Myocyte (in vitro differentiated cells): ENCODE data around the gene MYMX. TPM values are rescaled to one million over a fixed set of nuclear protein-coding genes. Genes with fewer than 3 reads are reported as not detected.
A peak's percentile ranks its signal among the peaks of the same experiment; 100 is the strongest.

Experiments
- DNase-seq: peaks from one replicate; pipeline ENCODE4 v3.0.0-alpha.2; 2012; ENCODE audit warnings: low read depth
- total RNA-seq: library from RNA; depleted of rRNA; stranded (reverse); fragments of >200 nt; gene quantifications from 2 replicates; pipeline ENCODE4 v1.2.3, GENCODE V29; 2014

MYMX gene
- total RNA-seq, 1 donor from 2014 or later = 109 TPM

- DNase-seq = peak; percentile 93
These were observed 2.5 kb downstream of the MYMX start for GRCh38 chr6:44219053-44219814.

- no peak for DNase-seq
These were observed 3.4 kb downstream of the MYMX start for GRCh38 chr6:44219815-44220784.

- DNase-seq = no peak
These were observed 4.2 kb downstream of the MYMX start for GRCh38 chr6:44220913-44221290.

- peak; percentile 98 for DNase-seq
These were observed 4.7 kb downstream of the MYMX start for GRCh38 chr6:44221291-44221960.

- no peak for DNase-seq
These were observed 5.2 kb downstream of the MYMX start for GRCh38 chr6:44221961-44222335.

GRCh38 chr6:44222486-44223318 is 6.0 kb downstream of the MYMX start:
- no peak for DNase-seq

- DNase-seq = peak; percentile 76
These were observed 6.7 kb downstream of the MYMX start, which contains the start of gene SLC29A1 for GRCh38 chr6:44223319-44224028. Gene SLC29A1, plus strand, starts transcription at chr6:44223595. Its CDS starts 3,719 bp downstream, at chr6:44227314.

- no peak for DNase-seq
These were observed 7.6 kb downstream of the MYMX start for GRCh38 chr6:44224029-44224964.

- no peak for DNase-seq
These were observed 8.2 kb downstream of the MYMX start for GRCh38 chr6:44224965-44225305.

- DNase-seq = no peak
These were observed 9.0 kb downstream of the MYMX start for GRCh38 chr6:44225579-44226325.

- DNase-seq = no peak
These were observed 9.8 kb downstream of the MYMX start for GRCh38 chr6:44226368-44227147.

- DNase-seq = no peak
These were observed 10.5 kb downstream of the MYMX start for GRCh38 chr6:44227148-44227793.

GRCh38 chr6:44228031-44228430 is 11.3 kb downstream of the MYMX start:
- DNase-seq = no peak

- no peak for DNase-seq
These were observed 11.7 kb downstream of the MYMX start for GRCh38 chr6:44228433-44228832.

GRCh38 chr6:44228836-44229235 is 12.1 kb downstream of the MYMX start:
- DNase-seq = no peak

GRCh38 chr6:44229376-44230033 is 12.8 kb downstream of the MYMX start:
- no peak for DNase-seq
